Measurements from ENCODE around the gene SARS1. TPM values are rescaled to one million over a fixed set of nuclear protein-coding genes. Genes with fewer than 3 reads are reported as not detected.

The SARS1 gene
- polyA plus RNA-seq, 1 of the 3 experiments (the other 2 are of a cell fraction) = 98.3 TPM

DNA sequence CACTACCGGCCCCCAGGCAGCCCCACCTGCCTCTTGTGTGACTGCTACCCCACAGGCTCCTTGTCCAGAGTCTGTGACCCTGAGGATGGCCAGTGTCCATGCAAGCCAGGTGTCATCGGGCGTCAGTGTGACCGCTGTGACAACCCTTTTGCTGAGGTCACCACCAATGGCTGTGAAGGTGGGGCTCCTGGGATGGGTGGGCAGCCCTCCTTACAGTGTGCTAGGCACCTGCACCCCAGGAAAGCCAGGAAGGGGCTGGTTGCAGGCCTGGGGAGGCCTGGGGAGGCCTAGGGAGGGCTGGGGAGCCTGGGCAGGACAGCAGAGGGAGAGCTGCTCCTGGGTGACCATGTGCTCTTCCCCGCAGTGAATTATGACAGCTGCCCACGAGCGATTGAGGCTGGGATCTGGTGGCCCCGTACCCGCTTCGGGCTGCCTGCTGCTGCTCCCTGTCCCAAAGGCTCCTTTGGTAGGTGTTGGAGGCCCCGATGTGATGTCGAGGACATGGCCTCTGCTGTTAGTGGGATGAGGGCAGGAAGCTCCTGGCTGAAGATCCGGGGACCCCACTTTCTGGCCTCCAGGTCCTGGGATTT, 52.1 kb downstream of the SARS1 start:
- POLR2A ChIA-PET = no interaction called here
- CTCF ChIA-PET = interaction anchor here (1.0 to 4.9 kb wide), 3 partner anchors 12 to 133 kb away, joined by 3 to 33 read pairs (median 32); partner anchors contain the start of gene SORT1
- H3F3A ChIP-seq (replicated peaks; ENCODE audit: insufficient read depth) = no peaks in the 10 kb centered on the region
- TF ChIP-seq RFX5 (IDR thresholded peaks at IDR 0.05; ENCODE audit: low read length) = no peak
- TF ChIP-seq, protein P1, sequence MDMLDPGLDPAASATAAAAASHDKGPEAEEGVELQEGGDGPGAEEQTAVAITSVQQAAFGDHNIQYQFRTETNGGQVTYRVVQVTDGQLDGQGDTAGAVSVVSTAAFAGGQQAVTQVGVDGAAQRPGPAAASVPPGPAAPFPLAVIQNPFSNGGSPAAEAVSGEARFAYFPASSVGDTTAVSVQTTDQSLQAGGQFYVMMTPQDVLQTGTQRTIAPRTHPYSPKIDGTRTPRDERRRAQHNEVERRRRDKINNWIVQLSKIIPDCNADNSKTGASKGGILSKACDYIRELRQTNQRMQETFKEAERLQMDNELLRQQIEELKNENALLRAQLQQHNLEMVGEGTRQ (IDR thresholded peaks at IDR 0.05; ENCODE audit: borderline replicate concordance, low read depth, low read length) = no peak
- TF ChIP-seq, protein P2, sequence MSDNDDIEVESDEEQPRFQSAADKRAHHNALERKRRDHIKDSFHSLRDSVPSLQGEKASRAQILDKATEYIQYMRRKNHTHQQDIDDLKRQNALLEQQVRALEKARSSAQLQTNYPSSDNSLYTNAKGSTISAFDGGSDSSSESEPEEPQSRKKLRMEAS (IDR thresholded peaks at IDR 0.05; ENCODE audit: low read depth) = no peak
- TF ChIP-seq SIN3A (IDR thresholded peaks at IDR 0.05; ENCODE audit: borderline replicate concordance, low read depth, low read length) = no peak
- no peak for TF ChIP-seq FOXJ3 (CRISPR knock-in tag; IDR thresholded peaks at IDR 0.05)
- TF ChIP-seq GATA2 (CRISPR knock-in tag; IDR thresholded peaks at IDR 0.05) = no peak
- H3K4me3 ChIP-seq (ENCODE audit: low read depth in 2 of 2, low read length in 1 of 2) = no peak overlapping the region
- H3K79me2 ChIP-seq (ENCODE audit: insufficient read depth) = no peaks in the 10 kb centered on the region
- H3K9me2 ChIP-seq = no peaks in the 10 kb centered on the region
- H4K20me1 ChIP-seq (ENCODE audit: insufficient read depth) = no peaks in the 10 kb centered on the region
- DNase-seq = no peak
- no peak overlapping the region for H3K4me2 ChIP-seq
- H3K9me3 ChIP-seq = no peaks in the 10 kb centered on the region
- WGBS (ENCODE audit: low lambda C conversion rate) = 96% methylated on average over 4 of the region's 13 CpGs
- no peak overlapping the region for H2AFZ ChIP-seq (ENCODE audit: low read depth)
- no peak overlapping the region for H3K9ac ChIP-seq
- H3K36me3 ChIP-seq (replicated peaks in 1 of 2; ENCODE audit: control insufficient read depth in 1 of 2, insufficient read depth in 2 of 2, low read length in 1 of 2) = no peaks in the 10 kb centered on the region
- H3K27ac ChIP-seq (ENCODE audit: low read depth in 2 of 2, low read length in 1 of 2) = no peak overlapping the region
- no peaks in the 10 kb centered on the region for H3K27me3 ChIP-seq (ENCODE audit: insufficient read depth)
- H3K4me1 ChIP-seq (ENCODE audit: control insufficient read depth in 1 of 2, insufficient read depth in 2 of 2, low read depth in 1 of 2, low read length in 1 of 2) = peaks cover 0 to 9% of the 10 kb centered on the region in 2 experiments; a peak in 1 of 4 replicates

DNA sequence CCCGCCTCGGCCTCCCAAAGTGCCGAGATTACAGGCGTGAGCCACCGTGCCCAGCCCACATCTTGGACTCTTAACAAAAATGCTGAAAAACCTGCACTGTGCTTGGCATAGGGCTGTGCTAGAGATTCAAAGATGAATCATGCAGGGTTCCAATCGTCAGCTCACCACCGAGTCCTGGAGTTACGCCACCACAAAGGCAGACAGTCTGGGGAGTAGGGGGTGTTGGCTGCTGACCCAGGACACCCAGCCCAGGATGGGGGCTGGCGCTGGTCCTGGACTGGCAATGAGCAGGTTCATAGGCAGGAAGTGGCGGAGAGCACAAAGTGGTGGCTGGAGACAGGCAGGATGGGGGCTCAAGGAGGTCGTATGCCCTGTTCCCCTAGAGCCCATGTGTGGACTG, 53.2 kb downstream of the SARS1 start:
- Histone ChIP-seq H3K4me1 (ENCODE audit: control insufficient read depth in 1 of 2, insufficient read depth in 2 of 2, low read depth in 1 of 2, low read length in 1 of 2) (peaks cover 0 to 9% of the 10 kb centered on the region in 2 experiments; a peak in 1 of 4 replicates), H3K9ac (no peak overlapping the region), H3K4me2 (no peak overlapping the region), H3K4me3 (ENCODE audit: low read depth in 2 of 2, low read length in 1 of 2) (no peak overlapping the region), H3K27ac (ENCODE audit: low read depth in 2 of 2, low read length in 1 of 2) (no peak overlapping the region), H3K79me2 (ENCODE audit: insufficient read depth) (no peaks in the 10 kb centered on the region), H3K36me3 (replicated peaks in 1 of 2; ENCODE audit: control insufficient read depth in 1 of 2, insufficient read depth in 2 of 2, low read length in 1 of 2) (no peaks in the 10 kb centered on the region), H3K9me2 (no peaks in the 10 kb centered on the region), H3K27me3 (ENCODE audit: insufficient read depth) (no peaks in the 10 kb centered on the region), H4K20me1 (ENCODE audit: insufficient read depth) (no peaks in the 10 kb centered on the region), H3K9me3 (no peaks in the 10 kb centered on the region), H2AFZ (ENCODE audit: low read depth) (no peak overlapping the region), H3F3A (replicated peaks; ENCODE audit: insufficient read depth) (no peaks in the 10 kb centered on the region)
- TF ChIP-seq TCF12 (IDR thresholded peaks at IDR 0.05) (no peak), POLR2AphosphoS5 (IDR thresholded peaks at IDR 0.05; ENCODE audit: low read depth, low read length) (no peak), RCOR1 (IDR thresholded peaks at IDR 0.05; ENCODE audit: low read length) (no peak), GATA2 (CRISPR knock-in tag; IDR thresholded peaks at IDR 0.05) (no peak), RAD21 (IDR thresholded peaks at IDR 0.05; ENCODE audit: low read length) (no peak), NRF1 (IDR thresholded peaks at IDR 0.05; ENCODE audit: low read depth, low read length) (no peak), YY1 (IDR thresholded peaks at IDR 0.05; ENCODE audit: low read depth) (no peak), TEAD4 (IDR thresholded peaks at IDR 0.05; ENCODE audit: borderline replicate concordance, insufficient read depth) (no peak)
- TF ChIP-seq, protein P2 (IDR thresholded peaks at IDR 0.05; ENCODE audit: low read depth) = no peak
- TF ChIP-seq, protein P1 (IDR thresholded peaks at IDR 0.05; ENCODE audit: borderline replicate concordance, low read depth, low read length) = no peak
- TF ChIP-seq, protein P3, sequence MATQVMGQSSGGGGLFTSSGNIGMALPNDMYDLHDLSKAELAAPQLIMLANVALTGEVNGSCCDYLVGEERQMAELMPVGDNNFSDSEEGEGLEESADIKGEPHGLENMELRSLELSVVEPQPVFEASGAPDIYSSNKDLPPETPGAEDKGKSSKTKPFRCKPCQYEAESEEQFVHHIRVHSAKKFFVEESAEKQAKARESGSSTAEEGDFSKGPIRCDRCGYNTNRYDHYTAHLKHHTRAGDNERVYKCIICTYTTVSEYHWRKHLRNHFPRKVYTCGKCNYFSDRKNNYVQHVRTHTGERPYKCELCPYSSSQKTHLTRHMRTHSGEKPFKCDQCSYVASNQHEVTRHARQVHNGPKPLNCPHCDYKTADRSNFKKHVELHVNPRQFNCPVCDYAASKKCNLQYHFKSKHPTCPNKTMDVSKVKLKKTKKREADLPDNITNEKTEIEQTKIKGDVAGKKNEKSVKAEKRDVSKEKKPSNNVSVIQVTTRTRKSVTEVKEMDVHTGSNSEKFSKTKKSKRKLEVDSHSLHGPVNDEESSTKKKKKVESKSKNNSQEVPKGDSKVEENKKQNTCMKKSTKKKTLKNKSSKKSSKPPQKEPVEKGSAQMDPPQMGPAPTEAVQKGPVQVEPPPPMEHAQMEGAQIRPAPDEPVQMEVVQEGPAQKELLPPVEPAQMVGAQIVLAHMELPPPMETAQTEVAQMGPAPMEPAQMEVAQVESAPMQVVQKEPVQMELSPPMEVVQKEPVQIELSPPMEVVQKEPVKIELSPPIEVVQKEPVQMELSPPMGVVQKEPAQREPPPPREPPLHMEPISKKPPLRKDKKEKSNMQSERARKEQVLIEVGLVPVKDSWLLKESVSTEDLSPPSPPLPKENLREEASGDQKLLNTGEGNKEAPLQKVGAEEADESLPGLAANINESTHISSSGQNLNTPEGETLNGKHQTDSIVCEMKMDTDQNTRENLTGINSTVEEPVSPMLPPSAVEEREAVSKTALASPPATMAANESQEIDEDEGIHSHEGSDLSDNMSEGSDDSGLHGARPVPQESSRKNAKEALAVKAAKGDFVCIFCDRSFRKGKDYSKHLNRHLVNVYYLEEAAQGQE (IDR thresholded peaks at IDR 0.05; ENCODE audit: low read depth, low read length) = no peak
- TF ChIP-seq, protein P4, sequence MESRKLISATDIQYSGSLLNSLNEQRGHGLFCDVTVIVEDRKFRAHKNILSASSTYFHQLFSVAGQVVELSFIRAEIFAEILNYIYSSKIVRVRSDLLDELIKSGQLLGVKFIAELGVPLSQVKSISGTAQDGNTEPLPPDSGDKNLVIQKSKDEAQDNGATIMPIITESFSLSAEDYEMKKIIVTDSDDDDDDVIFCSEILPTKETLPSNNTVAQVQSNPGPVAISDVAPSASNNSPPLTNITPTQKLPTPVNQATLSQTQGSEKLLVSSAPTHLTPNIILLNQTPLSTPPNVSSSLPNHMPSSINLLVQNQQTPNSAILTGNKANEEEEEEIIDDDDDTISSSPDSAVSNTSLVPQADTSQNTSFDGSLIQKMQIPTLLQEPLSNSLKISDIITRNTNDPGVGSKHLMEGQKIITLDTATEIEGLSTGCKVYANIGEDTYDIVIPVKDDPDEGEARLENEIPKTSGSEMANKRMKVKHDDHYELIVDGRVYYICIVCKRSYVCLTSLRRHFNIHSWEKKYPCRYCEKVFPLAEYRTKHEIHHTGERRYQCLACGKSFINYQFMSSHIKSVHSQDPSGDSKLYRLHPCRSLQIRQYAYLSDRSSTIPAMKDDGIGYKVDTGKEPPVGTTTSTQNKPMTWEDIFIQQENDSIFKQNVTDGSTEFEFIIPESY (IDR thresholded peaks at IDR 0.05; ENCODE audit: borderline replicate concordance, low read depth) = no peak
- DNase-seq = no peak
- CTCF ChIA-PET = interaction anchor here (1.0 to 4.9 kb wide), 2 partner anchors 24 to 132 kb away, joined by 3 to 32 read pairs; partner anchors contain the start of gene SORT1
- POLR2A ChIA-PET = no interaction called here
- 81% methylated on average over 9 of the region's 11 CpGs for WGBS (ENCODE audit: low lambda C conversion rate)
